ENCODE results near the gene CDK5RAP3. TPM values are rescaled to one million over a fixed set of nuclear protein-coding genes. Genes with fewer than 3 reads are reported as not detected.

CDK5RAP3 gene
- total and polyA plus RNA-seq, 2 experiments from 2014 or later, result 92.6 to 106 TPM

GRCh38 chr17:47942568-47942967, 28.3 kb upstream of the CDK5RAP3 start (continued):
- TF ChIP-seq REST (IDR thresholded peaks at IDR 0.05; ENCODE audit: unreplicated experiment) (no peak), ZNF462 (CRISPR knock-in tag; IDR thresholded peaks at IDR 0.05) (no peak)

- Mint-ChIP-seq H3K4me1 (peaks cover 24% of the 10 kb centered on the region), H3K4me3 (no peak overlapping the region; the same call in 2 of the 3 replicates), H3K36me3 (ENCODE audit: low read depth) (peaks cover 12% of the 10 kb centered on the region; the same call in 2 of the 3 replicates), H3K9me3 (peaks cover 13% of the 10 kb centered on the region; the same call in 2 of the 3 replicates), H3K27me3 (ENCODE audit: insufficient read depth, low read depth, poor library complexity) (peaks cover 31% of the 10 kb centered on the region), H3K27ac (no peak overlapping the region)
- no peaks in the 10 kb centered on the region for H3K79me2 ChIP-seq (replicated peaks; ENCODE audit: insufficient read depth)
- H3K4me3 ChIP-seq, result no peak overlapping the region
- H3K9me2 ChIP-seq (ENCODE audit: insufficient read depth), result peaks cover 4% of the 10 kb centered on the region; the same call in 1 of the 2 replicates
- H3F3A ChIP-seq (replicated peaks; ENCODE audit: low read depth), result peaks cover 2% of the 10 kb centered on the region; the same call in 1 of the 2 replicates
- ATAC-seq (no peak), DNase-seq (ENCODE audit: low spot score) (no peak)
- H3K27me3 ChIP-seq (ENCODE audit: insufficient read depth), result peaks cover 14% of the 10 kb centered on the region
- no peak overlapping the region for H3K27ac ChIP-seq (ENCODE audit: low read depth)
- H3K4me1 ChIP-seq (ENCODE audit: insufficient read depth), result peaks cover 14% of the 10 kb centered on the region; the same call in 1 of the 2 replicates
- no peak overlapping the region for H2AFZ ChIP-seq
- no peaks in the 10 kb centered on the region for H4K20me1 ChIP-seq (replicated peaks; ENCODE audit: insufficient read depth)
- no peaks in the 10 kb centered on the region for H3K36me3 ChIP-seq (ENCODE audit: insufficient read depth)
- no peak overlapping the region for H3K4me2 ChIP-seq
- TF ChIP-seq CTCF (conservative IDR thresholded peaks at IDR 0.05; ENCODE audit: low read depth in 2 of 2) (no peak), REST (IDR thresholded peaks at IDR 0.05; ENCODE audit: unreplicated experiment) (no peak), ETS1 (IDR thresholded peaks at IDR 0.05) (no peak), ZNF331 (CRISPR knock-in tag; IDR thresholded peaks at IDR 0.05; ENCODE audit: low read depth) (no peak), EZH2phosphoT487 (IDR thresholded peaks at IDR 0.05; ENCODE audit: unreplicated experiment) (no peak)
Measured at GRCh38 chr17:47945080-47945479, 25.8 kb upstream of the CDK5RAP3 start.
